Nephron (organoid): ENCODE data around the gene TMEM179.

Source experiments
- H3K27ac Mint-ChIP-seq, 3 experiments: 2 replicates each; pipeline ENCODE4 v1.8.0; 2020; ENCODE audit warnings: mixed read lengths in 3 of 3, mild to moderate bottlenecking in 2 of 3, moderate library complexity in 1 of 3
- H3K27me3 Mint-ChIP-seq: 2 replicates; pipeline ENCODE4 v1.8.0; 2021; ENCODE audit warnings: low read depth, mild to moderate bottlenecking, moderate library complexity, mixed read lengths
- H3K36me3 Mint-ChIP-seq: 2 replicates; pipeline ENCODE4 v1.8.0; 2020; ENCODE audit warnings: low read depth, mixed read lengths
- H3K4me1 Mint-ChIP-seq: 2 replicates; pipeline ENCODE4 v1.8.0; 2020; ENCODE audit warnings: mixed read lengths
- H3K4me3 Mint-ChIP-seq, 3 experiments: 2 replicates each; pipeline ENCODE4 v1.8.0; 2020; ENCODE audit warnings: mild to moderate bottlenecking in 3 of 3, mixed read lengths in 3 of 3, moderate library complexity in 2 of 3
- H3K9me3 Mint-ChIP-seq: 2 replicates; pipeline ENCODE4 v1.8.0; 2020; ENCODE audit warnings: mixed read lengths
- CTCF ChIP-seq, 3 experiments: fragments of 200-600 bp; sonication (generic); IDR thresholded peaks; one replicate each; pipeline ENCODE4 v1.5.0; 2021; ENCODE audit warnings: antibody characterized with exemption in 3 of 3; ENCODE audit not compliant: unreplicated experiment in 3 of 3

Gene TMEM179

GRCh38 chr14:104602933-104603325 lies 1.6 kb downstream of the TMEM179 start:
- TF ChIP-seq CTCF (IDR thresholded peaks at IDR 0.05; ENCODE audit: unreplicated experiment in 3 of 3): no peak
- H3K4me3 Mint-ChIP-seq: peak overlapping the region in 1 of 3 experiments; percentile 21
- no peak overlapping the region for H3K27ac Mint-ChIP-seq
- H3K4me1 Mint-ChIP-seq: peaks cover 11% of the 10 kb centered on the region
- no peaks in the 10 kb centered on the region for H3K36me3 Mint-ChIP-seq
- H3K27me3 Mint-ChIP-seq: peaks cover 74% of the 10 kb centered on the region
- peaks cover 3% of the 10 kb centered on the region for H3K9me3 Mint-ChIP-seq

GRCh38 chr14:104602315-104602932 lies 2.1 kb downstream of the TMEM179 start:
- peaks cover 11% of the 10 kb centered on the region for H3K4me1 Mint-ChIP-seq
- no peak overlapping the region for H3K4me3 Mint-ChIP-seq
- H3K9me3 Mint-ChIP-seq: peaks cover 3% of the 10 kb centered on the region
- no peak for TF ChIP-seq CTCF (IDR thresholded peaks at IDR 0.05; ENCODE audit: unreplicated experiment in 3 of 3)
- no peaks in the 10 kb centered on the region for H3K36me3 Mint-ChIP-seq
- H3K27me3 Mint-ChIP-seq: peaks cover 72% of the 10 kb centered on the region
- no peak overlapping the region for H3K27ac Mint-ChIP-seq

GRCh38 chr14:104601786-104602185 lies 2.8 kb downstream of the TMEM179 start:
- Mint-ChIP-seq H3K27ac (no peak overlapping the region), H3K4me1 (peaks cover 11% of the 10 kb centered on the region), H3K4me3 (no peak overlapping the region), H3K27me3 (peaks cover 69% of the 10 kb centered on the region), H3K9me3 (no peaks in the 10 kb centered on the region), H3K36me3 (no peaks in the 10 kb centered on the region)
- no peak for TF ChIP-seq CTCF (IDR thresholded peaks at IDR 0.05; ENCODE audit: unreplicated experiment in 3 of 3)

GRCh38 chr14:104600805-104601204 lies 3.8 kb downstream of the TMEM179 start:
- H3K27ac Mint-ChIP-seq: no peak overlapping the region
- no peak for TF ChIP-seq CTCF (IDR thresholded peaks at IDR 0.05; ENCODE audit: unreplicated experiment in 3 of 3)

GRCh38 chr14:104600141-104600643 lies 4.4 kb downstream of the TMEM179 start:
- TF ChIP-seq CTCF (IDR thresholded peaks at IDR 0.05; ENCODE audit: unreplicated experiment in 3 of 3): no peak
- no peaks in the 10 kb centered on the region for H3K36me3 Mint-ChIP-seq

More at GRCh38 chr14:104600805-104601204, 3.8 kb downstream of the TMEM179 start:
- Mint-ChIP-seq H3K4me3 (no peak overlapping the region), H3K36me3 (no peaks in the 10 kb centered on the region), H3K4me1 (peaks cover 11% of the 10 kb centered on the region), H3K9me3 (no peaks in the 10 kb centered on the region), H3K27me3 (peaks cover 66% of the 10 kb centered on the region)

GRCh38 chr14:104599446-104599845 lies 5.1 kb downstream of the TMEM179 start:
- peaks cover 11% of the 10 kb centered on the region for H3K4me1 Mint-ChIP-seq
- no peak overlapping the region for H3K4me3 Mint-ChIP-seq
- no peaks in the 10 kb centered on the region for H3K36me3 Mint-ChIP-seq
- TF ChIP-seq CTCF (IDR thresholded peaks at IDR 0.05; ENCODE audit: unreplicated experiment in 3 of 3): no peak
- no peak overlapping the region for H3K27ac Mint-ChIP-seq
- peaks cover 53% of the 10 kb centered on the region for H3K27me3 Mint-ChIP-seq
- no peaks in the 10 kb centered on the region for H3K9me3 Mint-ChIP-seq

More at GRCh38 chr14:104600141-104600643, 4.4 kb downstream of the TMEM179 start:
- Mint-ChIP-seq H3K4me1 (peaks cover 11% of the 10 kb centered on the region), H3K27ac (peak overlapping the region in 1 of 3 experiments; percentile 24), H3K9me3 (no peaks in the 10 kb centered on the region), H3K4me3 (peak overlapping the region in 1 of 3 experiments; percentile 2), H3K27me3 (peaks cover 61% of the 10 kb centered on the region)
